Measurements from ENCODE around the gene FAM229B. TPM values are rescaled to one million over a fixed set of nuclear protein-coding genes. Genes with fewer than 3 reads are reported as not detected.

FAM229B gene
- total RNA-seq, 2 donors from 2014 or later, result 1.3 to 4.9 TPM

DNA sequence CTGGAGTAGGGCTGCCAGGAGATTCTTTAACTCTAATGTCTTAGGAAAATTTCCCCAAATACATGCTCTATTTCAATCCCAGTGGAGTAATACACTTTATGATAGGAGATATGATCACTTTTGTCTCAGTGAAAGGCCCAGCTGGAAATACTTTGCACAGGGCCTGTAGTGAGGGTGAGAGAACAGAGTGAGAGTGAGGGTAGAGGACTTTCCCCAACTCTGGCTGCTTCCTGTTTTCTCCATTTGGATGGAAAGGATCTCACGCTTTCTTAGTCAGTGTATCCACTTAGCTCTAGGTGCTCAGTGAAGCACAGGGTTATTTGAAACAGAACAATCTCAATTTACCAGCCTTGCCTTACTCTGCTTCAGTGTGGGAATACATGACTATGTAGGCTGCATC lies 36.6 kb downstream of the FAM229B start:
- Histone ChIP-seq H3K36me3 (no peaks in the 10 kb centered on the region), H3K27me3 (no peaks in the 10 kb centered on the region), H3K4me1 (no peaks in the 10 kb centered on the region), H3K9me3 (no peaks in the 10 kb centered on the region), H3K4me3 (no peak overlapping the region), H3K27ac (no peak overlapping the region), H3K9ac (ENCODE audit: low read depth in 2 of 2, low read length in 2 of 2) (no peak overlapping the region)
- TF ChIP-seq, protein P1, sequence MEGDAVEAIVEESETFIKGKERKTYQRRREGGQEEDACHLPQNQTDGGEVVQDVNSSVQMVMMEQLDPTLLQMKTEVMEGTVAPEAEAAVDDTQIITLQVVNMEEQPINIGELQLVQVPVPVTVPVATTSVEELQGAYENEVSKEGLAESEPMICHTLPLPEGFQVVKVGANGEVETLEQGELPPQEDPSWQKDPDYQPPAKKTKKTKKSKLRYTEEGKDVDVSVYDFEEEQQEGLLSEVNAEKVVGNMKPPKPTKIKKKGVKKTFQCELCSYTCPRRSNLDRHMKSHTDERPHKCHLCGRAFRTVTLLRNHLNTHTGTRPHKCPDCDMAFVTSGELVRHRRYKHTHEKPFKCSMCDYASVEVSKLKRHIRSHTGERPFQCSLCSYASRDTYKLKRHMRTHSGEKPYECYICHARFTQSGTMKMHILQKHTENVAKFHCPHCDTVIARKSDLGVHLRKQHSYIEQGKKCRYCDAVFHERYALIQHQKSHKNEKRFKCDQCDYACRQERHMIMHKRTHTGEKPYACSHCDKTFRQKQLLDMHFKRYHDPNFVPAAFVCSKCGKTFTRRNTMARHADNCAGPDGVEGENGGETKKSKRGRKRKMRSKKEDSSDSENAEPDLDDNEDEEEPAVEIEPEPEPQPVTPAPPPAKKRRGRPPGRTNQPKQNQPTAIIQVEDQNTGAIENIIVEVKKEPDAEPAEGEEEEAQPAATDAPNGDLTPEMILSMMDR (IDR thresholded peaks at IDR 0.05), result no peak
- DNase-seq, result no peak
- intact Hi-C loops (cut with DNase I), result no loop called here

DNA sequence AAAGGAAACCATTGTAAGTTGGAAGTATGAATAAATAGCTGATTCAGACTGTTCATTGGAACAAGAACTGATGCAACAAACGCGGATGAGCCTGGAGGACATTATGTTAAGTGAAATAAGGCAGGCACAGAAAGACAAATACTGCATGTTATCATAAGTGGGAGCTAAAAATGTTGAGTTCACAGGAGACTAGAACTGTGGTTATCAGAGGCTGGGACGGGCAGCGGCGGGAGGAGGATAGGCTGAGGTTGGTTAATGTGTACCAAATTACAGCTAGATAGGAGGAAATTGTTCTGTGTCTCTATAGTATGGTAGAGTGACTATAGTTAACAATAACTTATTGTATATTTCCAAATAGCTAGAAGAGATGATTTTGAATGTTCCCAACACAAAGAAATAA lies 40.8 kb downstream of the FAM229B start:
- H3K36me3 ChIP-seq, result no peaks in the 10 kb centered on the region
- TF ChIP-seq, protein P1 (IDR thresholded peaks at IDR 0.05), result no peak
- H3K9me3 ChIP-seq, result no peaks in the 10 kb centered on the region
- no peak overlapping the region for H3K27ac ChIP-seq
- no peak overlapping the region for H3K9ac ChIP-seq (ENCODE audit: low read depth in 2 of 2, low read length in 2 of 2)
- no peak overlapping the region for H3K4me3 ChIP-seq
- no peak for DNase-seq
- no peaks in the 10 kb centered on the region for H3K4me1 ChIP-seq
- H3K27me3 ChIP-seq, result no peaks in the 10 kb centered on the region
- intact Hi-C loops (cut with DNase I), result no loop called here

DNA sequence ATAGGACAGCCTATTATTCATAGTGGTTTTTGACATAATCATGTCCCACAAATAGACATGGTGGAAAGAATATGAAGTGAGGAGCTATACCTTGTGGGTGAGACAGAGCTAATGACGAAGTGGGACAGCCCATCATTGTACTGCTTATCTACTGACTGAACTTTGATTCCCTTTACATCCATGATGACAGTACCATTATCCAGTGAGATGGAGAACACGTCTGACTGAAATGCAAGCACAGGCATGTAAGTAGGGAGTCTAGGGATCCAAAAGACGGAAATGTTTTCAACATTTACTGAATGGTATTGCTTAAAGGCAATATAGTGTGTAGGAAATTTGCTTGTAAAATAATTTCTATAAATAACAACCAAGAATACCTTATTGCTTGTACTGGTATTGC lies 43.5 kb downstream of the FAM229B start:
- DNase-seq, result no peak
- no peak overlapping the region for H3K27ac ChIP-seq
- H3K36me3 ChIP-seq, result no peaks in the 10 kb centered on the region

DNA sequence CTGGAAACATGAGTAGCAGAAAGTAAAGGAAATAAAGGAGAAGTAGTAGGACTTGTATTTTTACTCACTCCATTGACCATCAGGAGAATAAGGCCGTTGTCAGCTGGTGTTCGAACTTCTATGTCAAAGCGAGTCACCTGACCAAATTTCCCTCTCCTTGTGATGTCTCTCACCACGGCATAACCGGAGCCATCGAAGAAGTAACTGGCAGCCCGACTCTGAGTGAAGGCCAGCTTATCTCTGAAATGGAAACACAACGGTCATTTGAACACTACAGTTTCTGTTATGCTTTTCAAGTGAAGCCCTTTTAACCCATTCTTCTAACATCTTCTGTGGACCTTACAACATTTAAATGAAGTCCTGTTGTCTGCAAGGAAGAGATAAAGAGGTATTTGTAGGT lies 51.7 kb downstream of the FAM229B start:
- H3K27me3 ChIP-seq, result no peaks in the 10 kb centered on the region
- H3K4me1 ChIP-seq, result no peaks in the 10 kb centered on the region
- TF ChIP-seq, protein P1 (IDR thresholded peaks at IDR 0.05), result no peak
- H3K9me3 ChIP-seq, result no peaks in the 10 kb centered on the region
- intact Hi-C loops (cut with DNase I), result no loop called here
- no peak for DNase-seq
- H3K9ac ChIP-seq (ENCODE audit: low read depth in 2 of 2, low read length in 2 of 2), result no peak overlapping the region
- H3K4me3 ChIP-seq, result no peak overlapping the region
- no peak overlapping the region for H3K27ac ChIP-seq
- H3K36me3 ChIP-seq, result no peaks in the 10 kb centered on the region

More for the DNA sequence above, 43.5 kb downstream of the FAM229B start:
- Histone ChIP-seq H3K9ac (ENCODE audit: low read depth in 2 of 2, low read length in 2 of 2) (no peak overlapping the region), H3K27me3 (no peaks in the 10 kb centered on the region), H3K4me3 (no peak overlapping the region), H3K9me3 (no peaks in the 10 kb centered on the region), H3K4me1 (no peaks in the 10 kb centered on the region)
- intact Hi-C loops (cut with DNase I), result no loop called here
- TF ChIP-seq, protein P1 (IDR thresholded peaks at IDR 0.05), result no peak

DNA sequence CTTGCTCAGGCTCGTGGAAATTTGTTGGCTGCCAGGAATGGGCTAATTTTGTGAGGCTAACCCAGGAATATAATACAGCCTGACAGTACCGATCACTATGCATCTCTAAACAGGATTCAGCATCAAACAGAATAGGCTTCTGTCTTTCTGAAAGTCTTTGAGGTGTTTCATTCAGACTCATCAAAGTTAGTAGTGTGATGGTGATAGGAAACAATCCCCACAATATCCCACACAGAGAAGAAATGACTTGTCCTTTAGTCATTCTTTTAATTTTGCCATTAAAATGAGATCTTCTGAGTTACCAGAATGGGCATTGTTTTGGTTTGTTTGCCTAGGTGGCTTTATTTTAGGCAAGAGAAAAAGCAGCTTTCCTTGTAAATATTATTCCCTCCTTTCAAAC lies 54.3 kb downstream of the FAM229B start:
- H3K9ac ChIP-seq (ENCODE audit: low read depth in 2 of 2, low read length in 2 of 2), result no peak overlapping the region
- intact Hi-C loops (cut with DNase I), result no loop called here
- H3K36me3 ChIP-seq, result no peaks in the 10 kb centered on the region
- no peak overlapping the region for H3K27ac ChIP-seq
- H3K4me3 ChIP-seq, result no peak overlapping the region
- H3K27me3 ChIP-seq, result no peaks in the 10 kb centered on the region
- no peaks in the 10 kb centered on the region for H3K4me1 ChIP-seq
- DNase-seq, result no peak
- TF ChIP-seq, protein P1 (IDR thresholded peaks at IDR 0.05), result no peak
- no peaks in the 10 kb centered on the region for H3K9me3 ChIP-seq

Measured in colonic mucosa (tissue), 4 donors.